CD4-positive, alpha-beta T cell treated with Interleukin-1 beta for 1 hour (primary cell): ENCODE data around the gene WDR90.
A peak's percentile ranks its signal among the peaks of the same experiment; 100 is the strongest.

ENCODE experiments used
- DNase-seq, 2 donors: peaks; one replicate each; pipeline ENCODE4 v3.0.0-alpha.2; 2020 to 2022

Gene WDR90

DNA sequence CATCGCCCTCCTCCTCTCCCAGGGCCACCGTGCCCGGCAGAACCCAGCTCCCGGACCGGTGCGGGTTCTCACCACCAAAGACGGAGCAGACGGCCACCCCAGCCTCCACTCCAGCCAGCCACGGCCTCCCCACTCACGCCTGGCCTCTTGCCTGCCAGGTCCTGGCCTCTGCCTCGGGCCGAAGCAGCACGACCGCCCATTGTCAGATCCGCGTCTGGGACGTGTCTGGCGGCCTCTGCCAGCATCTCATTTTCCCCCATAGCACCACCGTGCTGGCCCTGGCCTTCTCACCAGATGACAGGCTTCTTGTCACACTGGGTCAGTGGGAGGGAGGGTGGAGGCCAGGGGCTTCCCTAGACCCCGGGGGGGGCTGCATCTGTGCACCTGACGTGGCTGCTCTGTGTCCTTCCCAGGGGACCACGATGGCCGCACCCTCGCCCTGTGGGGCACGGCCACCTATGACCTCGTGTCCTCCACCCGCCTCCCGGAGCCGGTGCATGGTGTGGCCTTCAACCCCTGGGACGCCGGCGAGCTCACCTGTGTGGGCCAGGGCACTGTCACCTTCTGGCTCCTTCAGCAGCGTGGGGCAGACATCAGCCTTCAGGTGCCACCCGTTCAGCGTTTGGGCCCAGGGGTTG lies 12.1 kb downstream of the WDR90 start:
- no peak for DNase-seq

DNA sequence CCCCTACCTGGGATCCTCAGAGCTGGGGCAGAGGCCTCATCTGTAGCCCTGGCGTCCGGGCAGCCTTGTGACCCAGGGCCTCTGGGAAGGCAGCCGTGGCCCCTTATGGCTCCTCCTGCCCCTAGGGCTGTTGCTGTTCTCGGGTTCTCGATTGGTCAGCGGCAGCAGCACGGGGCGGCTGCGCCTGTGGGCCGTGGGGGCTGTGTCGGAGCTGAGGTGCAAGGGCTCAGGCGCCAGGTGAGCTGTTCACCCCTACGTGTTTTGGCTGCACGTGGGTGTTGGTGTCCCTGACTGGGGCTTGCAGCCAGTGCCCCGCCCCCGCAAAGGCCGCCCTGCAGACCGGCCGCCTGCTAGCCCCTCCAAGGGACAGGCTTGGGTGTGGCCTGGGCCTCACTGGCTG lies 12.9 kb downstream of the WDR90 start:
- DNase-seq = no peak

DNA sequence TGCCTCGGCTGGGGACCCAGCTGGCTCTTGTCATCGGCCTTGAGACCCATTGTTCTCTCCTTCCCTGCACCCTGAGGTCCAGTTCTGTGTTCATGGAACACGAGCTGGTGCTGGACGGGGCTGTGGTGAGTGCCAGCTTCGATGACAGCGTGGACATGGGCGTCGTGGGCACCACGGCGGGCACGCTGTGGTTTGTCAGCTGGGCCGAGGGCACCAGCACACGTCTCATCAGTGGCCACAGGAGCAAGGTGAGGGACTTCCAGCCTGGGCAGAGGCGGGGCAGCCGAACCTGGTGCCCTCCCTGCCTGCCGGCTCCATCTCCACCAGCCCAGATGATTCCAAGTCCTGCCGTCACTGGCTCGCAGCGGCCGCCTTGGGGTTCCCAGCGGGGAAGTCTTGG lies 13.4 kb downstream of the WDR90 start:
- no peak for DNase-seq

DNA sequence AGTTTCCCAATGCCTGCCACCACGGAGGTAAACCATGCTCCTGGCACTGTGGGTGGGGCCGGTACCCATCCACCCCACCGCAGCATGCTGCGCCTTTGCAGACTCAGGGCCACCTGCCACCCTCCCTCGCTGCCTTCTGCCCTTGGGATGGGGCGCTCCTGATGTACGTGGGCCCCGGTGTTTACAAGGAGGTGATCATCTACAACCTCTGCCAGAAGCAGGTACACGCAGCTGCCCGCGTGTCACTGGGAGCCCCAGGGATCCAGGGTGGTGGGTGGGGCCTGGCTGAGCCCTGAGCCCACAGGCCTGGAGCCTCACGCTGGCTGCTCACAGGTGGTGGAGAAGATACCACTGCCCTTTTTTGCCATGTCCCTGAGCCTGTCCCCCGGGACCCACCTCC lies 17.4 kb downstream of the WDR90 start:
- no peak for DNase-seq

DNA sequence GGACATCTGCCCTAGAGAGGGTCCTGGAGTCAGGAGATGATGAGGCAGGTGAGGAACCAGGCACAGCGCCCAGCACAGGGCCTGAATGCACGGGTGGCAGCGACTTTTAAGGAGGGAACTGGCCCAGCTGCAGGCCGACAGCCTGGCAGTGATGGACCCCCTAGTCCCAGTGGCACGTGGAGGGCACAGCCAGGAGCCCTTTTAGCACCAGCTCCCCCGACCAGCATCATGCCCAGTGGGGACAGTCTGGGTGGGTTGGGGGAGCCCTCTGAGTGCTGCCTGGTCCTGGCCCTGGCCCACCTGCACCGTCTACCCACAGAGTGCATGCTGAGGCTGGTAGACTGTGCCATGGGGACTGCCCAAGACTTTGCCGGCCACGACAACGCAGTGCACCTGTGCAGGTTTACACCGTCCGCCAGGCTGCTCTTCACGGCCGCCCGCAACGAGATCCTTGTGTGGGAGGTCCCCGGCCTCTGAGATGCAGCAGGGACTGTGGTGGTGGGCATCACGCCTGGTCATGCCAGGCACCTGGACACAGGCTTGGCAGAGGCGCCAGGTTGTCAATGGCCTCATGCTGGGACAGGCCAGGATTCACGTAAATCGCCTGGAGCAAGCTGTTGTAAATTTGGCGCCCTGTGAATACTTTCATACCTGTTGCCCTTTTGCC lies 18.1 kb downstream of the WDR90 start:
- DNase-seq = no peak

DNA sequence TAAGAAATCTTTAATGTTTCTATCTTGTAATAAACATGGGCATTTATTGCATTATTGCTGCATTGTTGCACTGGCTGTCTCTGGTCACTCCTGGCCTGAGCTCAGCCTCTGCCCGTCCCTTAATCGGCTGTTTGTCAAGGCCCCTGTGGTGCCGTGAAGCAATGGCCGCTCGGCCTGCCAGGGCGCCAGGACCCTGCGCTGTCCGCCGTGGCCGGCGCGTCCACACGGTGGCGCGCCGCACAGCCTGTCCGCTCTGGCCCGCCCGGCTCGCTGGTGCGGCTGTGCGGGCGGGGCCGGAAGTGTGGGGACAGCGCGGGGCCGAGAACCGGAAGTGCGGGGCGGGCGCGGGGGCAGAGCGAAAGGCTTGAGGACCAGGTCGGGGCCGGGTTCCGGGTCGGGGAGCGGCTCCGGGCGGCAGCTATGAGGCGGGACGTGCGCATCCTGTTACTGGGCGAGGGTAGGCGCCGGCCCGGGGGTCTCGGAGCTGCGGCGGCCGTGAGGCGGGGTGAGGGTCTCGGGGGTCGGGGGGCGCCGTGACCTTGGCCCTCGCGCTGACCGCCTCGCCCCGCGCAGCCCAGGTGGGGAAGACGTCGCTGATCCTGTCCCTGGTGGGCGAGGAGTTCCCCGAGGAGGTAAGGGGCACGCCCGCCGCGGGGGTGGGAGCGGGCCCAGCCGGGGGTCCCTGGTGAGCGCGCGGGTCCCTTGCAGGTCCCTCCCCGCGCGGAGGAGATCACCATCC lies 18.8 kb downstream of the WDR90 start, which contains the start of gene RHOT2:
TSS of gene RHOT2 (plus strand) at position 353 of the 739 bp plus-strand sequence. CDS start at position 421, 68 bp downstream.
- peak; percentile 93 to 94 for DNase-seq

DNA sequence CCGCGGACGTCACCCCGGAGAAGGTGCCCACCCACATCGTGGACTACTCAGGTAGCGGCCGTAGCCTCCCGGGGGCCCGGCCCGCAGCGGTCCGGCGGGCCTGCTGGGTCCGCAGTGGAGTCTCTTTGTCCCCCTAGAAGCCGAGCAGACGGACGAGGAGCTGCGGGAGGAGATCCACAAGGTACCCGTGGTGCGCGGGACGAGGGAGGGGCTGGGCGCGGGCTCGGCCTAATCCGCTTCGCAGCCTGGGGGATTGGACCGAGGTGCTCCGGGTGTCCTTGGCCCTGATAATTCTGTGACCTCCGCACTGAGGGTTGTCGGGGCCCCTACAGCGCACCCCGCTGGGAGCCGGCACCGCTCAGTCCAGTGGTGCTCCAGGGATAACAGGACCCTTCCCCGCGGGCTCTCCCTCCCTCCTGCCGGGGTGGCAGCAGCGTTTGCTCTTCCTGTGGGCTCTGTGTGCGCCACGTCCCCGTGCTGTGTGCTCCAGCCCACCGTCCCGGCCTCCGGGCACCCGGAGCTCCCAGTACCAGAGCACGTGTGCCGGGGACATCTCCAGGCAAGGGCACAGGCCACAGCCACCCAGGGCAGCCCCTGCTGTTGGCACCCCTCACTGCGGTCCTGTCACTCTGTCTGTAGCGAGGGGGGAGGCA lies 19.5 kb downstream of the WDR90 start:
- no peak for DNase-seq

DNA sequence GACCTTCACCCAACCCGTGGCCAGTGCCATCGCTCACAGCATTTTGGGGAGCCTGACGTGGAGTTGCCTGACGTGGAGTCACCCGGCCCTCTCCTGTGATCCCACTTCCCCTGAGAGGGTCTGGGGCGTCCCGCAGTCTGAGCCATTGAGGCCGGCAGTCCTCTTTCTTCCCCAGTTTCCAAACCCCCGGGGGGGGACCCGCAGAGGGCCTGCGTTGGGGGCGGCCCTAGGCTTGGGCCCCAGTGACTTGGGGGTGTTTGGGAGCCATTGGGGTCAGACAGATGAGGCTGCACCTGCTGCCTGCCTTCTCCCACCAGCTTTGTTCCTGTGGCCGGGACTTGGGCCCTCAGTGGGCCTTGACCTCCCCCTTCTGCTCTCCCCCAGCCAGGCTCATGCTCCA lies 20.5 kb downstream of the WDR90 start:
- no peak for DNase-seq

DNA sequence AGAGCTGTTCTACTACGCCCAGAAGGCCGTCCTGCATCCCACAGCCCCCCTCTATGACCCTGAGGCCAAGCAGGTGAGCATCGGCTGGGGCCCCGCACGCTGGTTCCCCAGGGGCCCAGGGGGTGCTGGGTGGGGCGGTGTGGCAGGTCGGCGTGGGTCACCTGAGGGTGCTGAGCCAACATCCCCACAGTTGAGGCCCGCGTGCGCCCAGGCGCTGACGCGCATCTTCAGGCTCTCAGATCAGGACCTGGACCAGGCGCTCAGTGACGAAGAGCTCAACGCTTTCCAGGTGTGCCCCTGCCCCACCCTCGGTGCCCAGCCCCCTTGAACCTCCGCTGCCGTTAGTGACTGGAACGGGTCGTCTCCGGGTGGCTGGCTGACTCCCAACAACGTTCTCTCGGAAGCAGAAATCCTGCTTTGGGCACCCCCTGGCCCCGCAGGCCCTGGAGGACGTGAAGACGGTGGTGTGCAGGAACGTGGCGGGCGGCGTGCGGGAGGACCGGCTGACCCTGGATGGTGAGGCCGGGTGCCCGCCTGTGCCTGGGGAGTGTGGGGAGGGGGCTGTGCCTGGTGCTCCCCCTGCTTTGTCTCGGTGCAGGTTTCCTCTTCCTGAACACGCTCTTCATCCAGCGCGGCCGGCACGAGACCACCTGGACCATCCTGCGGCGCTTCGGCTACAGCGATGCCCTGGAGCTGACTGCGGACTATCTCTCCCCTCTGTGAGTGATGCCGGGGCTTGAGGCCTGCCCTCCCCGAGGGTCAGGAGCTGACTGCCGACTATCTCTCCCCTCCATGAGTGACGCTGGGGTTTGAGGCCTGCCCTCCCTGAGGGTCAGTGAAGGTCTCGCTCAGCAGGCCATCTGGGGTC lies 21.6 kb downstream of the WDR90 start:
- no peak for DNase-seq

DNA sequence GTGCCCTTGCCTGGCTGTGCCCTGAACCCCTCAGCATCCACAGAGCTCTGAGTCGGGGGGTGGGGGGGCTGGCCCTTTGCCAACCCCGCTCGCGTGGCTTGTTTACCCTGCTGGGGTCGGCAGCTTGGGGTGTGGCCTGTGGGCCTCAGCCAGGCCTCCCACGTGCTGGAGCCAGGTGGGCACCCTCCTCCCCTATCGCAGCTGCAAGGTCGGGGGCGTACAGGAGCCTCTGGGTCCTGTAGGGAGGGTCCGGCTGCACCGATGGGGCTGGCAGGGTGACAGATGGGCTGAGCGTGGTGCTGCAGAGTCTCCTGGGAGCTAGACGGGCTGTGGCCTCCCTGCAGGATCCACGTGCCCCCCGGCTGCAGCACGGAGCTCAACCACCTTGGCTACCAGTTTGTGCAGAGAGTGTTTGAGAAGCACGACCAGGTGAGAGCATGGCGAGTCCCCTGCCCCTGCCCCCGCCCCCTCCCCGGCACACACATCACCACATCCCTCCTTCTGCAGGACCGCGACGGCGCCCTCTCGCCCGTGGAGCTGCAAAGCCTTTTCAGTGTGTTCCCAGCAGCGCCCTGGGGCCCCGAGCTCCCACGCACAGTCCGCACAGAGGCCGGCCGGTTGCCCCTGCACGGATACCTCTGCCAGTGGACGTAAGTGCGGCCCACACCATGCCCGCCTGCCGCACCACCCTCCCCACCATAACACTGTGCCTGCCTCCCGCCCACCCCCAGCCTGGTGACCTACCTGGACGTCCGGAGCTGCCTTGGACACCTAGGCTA lies 22.4 kb downstream of the WDR90 start:
- no peak for DNase-seq

DNA sequence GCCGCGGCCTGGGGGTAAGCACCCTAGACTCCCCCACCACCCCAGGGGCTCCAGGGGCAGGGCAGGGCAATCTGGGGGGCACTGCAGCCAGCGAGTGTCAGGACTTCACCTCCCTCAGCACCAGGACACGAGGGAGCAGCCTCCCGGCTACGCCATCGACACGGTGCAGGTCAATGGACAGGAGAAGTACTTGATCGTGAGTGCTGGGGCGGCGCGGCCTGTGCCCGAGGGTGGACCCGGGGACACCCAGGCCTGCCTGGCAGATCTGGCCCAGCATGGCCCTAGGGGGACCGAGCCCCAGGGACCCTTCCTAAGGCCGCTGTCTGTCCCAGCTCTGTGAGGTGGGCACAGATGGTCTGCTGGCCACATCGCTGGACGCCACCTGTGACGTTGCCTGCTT lies 23.2 kb downstream of the WDR90 start:
- no peak for DNase-seq

DNA sequence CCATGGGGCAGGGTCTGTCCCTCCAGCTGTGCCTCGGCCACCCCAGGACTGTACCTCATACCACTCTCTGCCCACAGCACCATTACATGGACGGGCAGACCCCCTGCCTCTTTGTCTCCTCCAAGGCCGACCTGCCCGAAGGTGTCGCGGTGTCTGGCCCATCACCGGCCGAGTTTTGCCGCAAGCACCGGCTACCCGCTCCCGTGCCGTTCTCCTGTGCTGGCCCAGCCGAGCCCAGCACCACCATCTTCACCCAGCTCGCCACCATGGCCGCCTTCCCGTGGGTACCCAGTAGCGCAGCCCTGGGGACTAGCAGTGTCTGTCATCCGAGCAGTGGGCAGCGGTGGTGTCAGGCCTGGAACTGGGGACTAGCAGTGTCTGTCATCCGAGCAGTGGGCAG lies 23.7 kb downstream of the WDR90 start:
- no peak for DNase-seq

DNA sequence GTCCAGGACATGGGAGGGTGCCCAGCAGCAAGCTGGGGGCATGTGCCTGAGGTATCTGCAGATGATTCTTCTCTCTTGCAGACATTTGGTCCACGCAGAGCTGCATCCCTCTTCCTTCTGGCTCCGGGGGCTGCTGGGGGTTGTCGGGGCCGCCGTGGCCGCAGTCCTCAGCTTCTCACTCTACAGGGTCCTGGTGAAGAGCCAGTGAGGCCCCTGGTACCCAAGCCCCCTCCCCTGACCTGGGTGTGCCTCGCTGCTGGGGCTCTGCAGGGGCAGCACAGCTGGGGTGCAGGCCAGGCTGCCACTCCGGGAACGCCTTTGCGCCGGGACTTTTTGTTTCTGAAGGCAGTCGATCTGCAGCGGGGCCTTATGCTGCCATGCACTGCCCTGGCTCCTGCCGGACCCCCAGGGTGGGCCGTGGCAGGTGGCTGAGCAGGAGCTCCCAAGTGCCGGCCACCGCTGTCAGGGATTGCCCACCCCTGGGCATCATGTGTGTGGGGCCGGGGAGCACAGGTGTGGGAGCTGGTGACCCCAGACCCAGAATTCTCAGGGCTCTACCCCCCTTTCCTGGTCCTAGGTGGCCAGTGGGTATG lies 24.3 kb downstream of the WDR90 start:
- DNase-seq = no peak

DNA sequence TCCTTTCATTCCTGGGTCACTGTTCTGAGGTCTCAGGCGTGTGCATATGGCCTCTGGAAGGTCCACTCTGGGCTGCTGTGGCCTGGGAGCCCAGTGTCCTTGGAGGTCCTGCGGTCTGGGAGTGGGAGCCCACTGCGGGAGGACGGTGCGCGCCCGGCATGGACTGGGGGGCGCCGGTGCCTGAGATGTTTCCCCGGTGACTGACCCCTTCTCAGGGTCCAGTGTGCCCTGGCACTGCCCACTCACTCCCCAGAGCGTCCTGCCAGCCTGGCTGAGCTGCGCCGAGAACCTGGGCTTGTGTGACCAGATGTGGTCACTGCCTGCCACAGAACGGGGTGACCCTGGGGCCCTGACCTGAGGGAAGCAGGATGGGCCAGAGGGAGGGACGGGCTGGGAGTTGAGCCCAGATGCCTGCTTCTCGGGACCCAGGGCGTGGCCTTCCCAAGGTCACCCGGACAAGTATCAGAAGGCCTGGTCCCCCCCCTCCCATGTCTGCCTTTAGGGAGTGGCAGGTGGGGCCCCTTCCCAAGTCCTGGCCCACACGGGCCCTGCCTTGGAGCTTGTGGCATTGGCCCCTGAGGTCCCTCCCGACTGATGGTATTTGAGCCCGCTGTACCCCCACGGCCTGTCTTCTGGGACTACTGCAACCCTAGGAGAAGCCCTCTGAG lies 25.2 kb downstream of the WDR90 start:
- DNase-seq = no peak

DNA sequence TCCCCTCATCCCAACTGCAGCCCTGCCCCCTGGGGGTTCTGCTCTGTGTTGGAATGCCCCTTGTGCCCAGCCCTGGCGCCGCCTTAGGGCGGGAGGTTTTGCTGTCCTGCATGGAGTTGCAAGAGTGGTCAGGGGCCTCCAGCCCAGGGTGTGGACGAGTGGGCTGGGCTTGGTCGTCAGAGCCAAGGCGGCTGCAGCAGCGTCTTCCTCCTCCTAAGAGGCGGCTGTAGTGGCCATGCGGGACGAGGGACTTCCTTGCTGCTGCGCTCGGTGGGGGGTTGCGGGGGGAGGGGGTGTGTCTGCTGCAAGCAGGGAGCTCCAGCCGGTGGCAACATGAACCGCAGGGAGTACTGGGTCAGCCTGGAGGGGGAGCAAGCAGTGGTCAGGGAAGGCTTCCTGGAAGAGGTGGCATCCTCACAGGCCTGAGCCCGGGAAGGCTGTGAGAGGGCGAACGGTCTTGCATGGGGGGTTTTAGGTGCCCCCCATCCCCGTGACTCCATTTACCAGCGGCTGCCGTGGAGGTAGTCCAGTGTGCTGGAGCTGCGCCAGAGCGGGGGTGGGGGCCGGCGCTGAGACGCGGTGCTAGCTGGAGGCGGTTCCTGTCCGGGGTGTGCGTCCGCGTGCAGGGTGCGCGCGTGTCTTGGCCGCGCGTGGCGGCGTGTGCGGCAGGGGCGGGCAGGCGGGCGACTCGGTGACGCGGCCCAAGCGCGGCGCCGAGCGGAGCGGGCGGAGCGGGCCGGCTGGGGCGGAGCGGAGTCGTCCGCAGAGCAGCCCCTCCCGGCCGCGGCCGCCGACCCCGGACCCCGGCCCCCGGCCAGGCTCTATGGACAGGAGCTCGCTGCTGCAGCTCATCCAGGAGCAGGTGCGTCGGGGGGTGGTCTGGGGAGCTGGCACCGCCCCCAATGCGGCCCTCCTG lies 26.1 kb downstream of the WDR90 start, which contains the start of gene RHBDL1:
TSS of gene RHBDL1 (plus strand) at position 704 of the 916 bp plus-strand sequence. CDS start at position 824, 120 bp downstream.
- DNase-seq = no peak

DNA sequence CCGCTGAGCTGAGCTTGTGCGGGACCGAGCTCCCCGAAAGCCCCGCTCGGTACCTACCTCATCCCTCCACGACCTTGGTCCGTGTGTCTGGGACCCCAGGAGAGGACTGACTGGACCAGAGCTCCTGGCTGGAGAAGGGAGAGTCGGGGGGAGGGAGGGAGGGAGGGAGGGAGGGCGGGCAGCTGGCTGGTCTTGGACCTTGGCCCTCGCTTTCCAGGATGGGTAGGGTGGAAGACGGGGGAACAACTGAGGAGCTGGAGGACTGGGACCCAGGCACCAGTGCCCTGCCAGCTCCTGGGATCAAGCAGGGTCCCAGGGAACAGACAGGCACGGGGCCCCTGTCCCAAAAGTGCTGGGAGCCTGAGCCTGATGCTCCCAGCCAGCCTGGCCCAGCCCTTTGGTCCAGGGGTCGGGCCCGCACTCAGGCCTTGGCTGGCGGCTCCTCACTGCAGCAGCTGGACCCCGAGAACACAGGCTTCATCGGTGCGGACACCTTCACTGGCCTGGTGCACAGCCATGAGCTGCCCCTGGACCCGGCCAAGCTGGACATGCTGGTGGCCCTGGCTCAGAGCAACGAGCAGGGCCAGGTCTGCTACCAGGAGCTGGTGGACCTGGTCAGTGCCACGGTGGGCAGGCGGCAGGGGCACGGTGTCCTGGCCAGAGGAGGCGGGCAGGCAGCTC lies 26.9 kb downstream of the WDR90 start:
- DNase-seq = no peak

DNA sequence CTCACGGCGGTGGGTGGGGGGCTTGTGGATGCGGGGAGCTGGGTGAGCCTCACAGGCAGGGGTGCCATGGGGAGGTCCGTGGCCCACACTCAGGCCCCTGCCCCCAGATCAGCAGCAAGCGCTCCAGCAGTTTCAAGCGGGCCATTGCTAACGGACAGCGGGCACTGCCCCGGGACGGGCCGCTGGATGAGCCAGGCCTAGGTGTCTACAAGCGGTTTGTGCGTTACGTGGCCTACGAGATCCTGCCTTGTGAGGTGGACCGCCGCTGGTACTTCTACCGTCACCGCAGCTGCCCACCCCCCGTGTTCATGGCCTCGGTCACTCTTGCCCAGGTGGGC lies 27.4 kb downstream of the WDR90 start:
- DNase-seq = no peak

DNA sequence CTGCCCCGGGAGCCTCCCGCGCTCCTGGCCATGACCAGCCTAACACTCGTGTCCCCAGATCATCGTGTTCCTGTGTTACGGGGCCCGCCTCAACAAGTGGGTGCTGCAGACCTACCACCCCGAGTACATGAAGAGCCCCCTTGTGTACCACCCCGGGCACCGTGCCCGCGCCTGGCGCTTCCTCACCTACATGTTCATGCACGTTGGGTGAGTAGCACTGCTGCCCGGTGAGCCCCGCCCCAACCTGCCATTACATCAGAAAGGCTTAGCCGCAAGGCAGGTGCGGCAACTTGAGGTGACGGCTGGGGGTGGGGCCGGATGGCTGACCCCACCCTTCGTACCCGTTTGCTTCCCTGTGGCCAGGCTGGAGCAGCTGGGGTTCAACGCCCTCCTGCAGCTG lies 27.7 kb downstream of the WDR90 start:
- DNase-seq = peak; percentile 34 to 53
